ENCODE results near the gene ECI1. TPM values are rescaled to one million over a fixed set of nuclear protein-coding genes. Genes with fewer than 3 reads are reported as not detected.

ECI1 gene
- polyA plus RNA-seq, result 65.1 TPM

GRCh38 chr16:2251296-2252111 lies at the start of gene ECI1:
Gene ECI1, minus strand, starts transcription at chr16:2251587. Its CDS starts 21 bp downstream, at chr16:2251566.
- H3K4me3 Mint-ChIP-seq, result peak within 1 kb of the TSS; percentile 87 to 92 (median 90)
- no peaks in the 10 kb centered on the region for H3K36me3 Mint-ChIP-seq
- peaks cover 12 to 15% (median 13%) of the 10 kb centered on the region in 3 donors for H3K4me1 Mint-ChIP-seq
- no peaks in the 10 kb centered on the region for H3K27me3 Mint-ChIP-seq
- peak within 1 kb of the TSS; percentile 93 to 95 (median 94) for H3K27ac Mint-ChIP-seq
- H3K9me3 Mint-ChIP-seq, result no peaks in the 10 kb centered on the region

GRCh38 chr16:2299915-2300192 lies 48.5 kb upstream of the ECI1 start:
- H3K4me3 Mint-ChIP-seq, result no peak overlapping the region

GRCh38 chr16:2299121-2299914 lies 47.9 kb upstream of the ECI1 start:
- Mint-ChIP-seq H3K36me3 (no peaks in the 10 kb centered on the region), H3K9me3 (no peaks in the 10 kb centered on the region), H3K4me3 (no peak overlapping the region), H3K4me1 (no peaks in the 10 kb centered on the region), H3K27me3 (no peaks in the 10 kb centered on the region), H3K27ac (no peak overlapping the region)

More at GRCh38 chr16:2299915-2300192, 48.5 kb upstream of the ECI1 start:
- H3K9me3 Mint-ChIP-seq, result no peaks in the 10 kb centered on the region
- H3K27ac Mint-ChIP-seq, result no peak overlapping the region
- no peaks in the 10 kb centered on the region for H3K27me3 Mint-ChIP-seq
- no peaks in the 10 kb centered on the region for H3K36me3 Mint-ChIP-seq
- H3K4me1 Mint-ChIP-seq, result no peaks in the 10 kb centered on the region

GRCh38 chr16:2298621-2299020 lies 47.2 kb upstream of the ECI1 start:
- Mint-ChIP-seq H3K27me3 (no peaks in the 10 kb centered on the region), H3K27ac (no peak overlapping the region), H3K4me1 (no peaks in the 10 kb centered on the region)

GRCh38 chr16:2297506-2297860 lies 46.1 kb upstream of the ECI1 start:
- Mint-ChIP-seq H3K27me3 (no peaks in the 10 kb centered on the region), H3K9me3 (no peaks in the 10 kb centered on the region), H3K4me1 (no peaks in the 10 kb centered on the region), H3K27ac (no peak overlapping the region), H3K4me3 (no peak overlapping the region), H3K36me3 (no peaks in the 10 kb centered on the region)

More at GRCh38 chr16:2298621-2299020, 47.2 kb upstream of the ECI1 start:
- H3K4me3 Mint-ChIP-seq, result no peak overlapping the region
- no peaks in the 10 kb centered on the region for H3K9me3 Mint-ChIP-seq
- H3K36me3 Mint-ChIP-seq, result no peaks in the 10 kb centered on the region

- Mint-ChIP-seq H3K27ac (no peak overlapping the region), H3K36me3 (no peaks in the 10 kb centered on the region), H3K4me1 (no peaks in the 10 kb centered on the region), H3K4me3 (no peak overlapping the region), H3K9me3 (no peaks in the 10 kb centered on the region), H3K27me3 (no peaks in the 10 kb centered on the region)
Observed at GRCh38 chr16:2296661-2297505, 45.5 kb upstream of the ECI1 start.

- Mint-ChIP-seq H3K27me3 (no peaks in the 10 kb centered on the region), H3K27ac (no peak overlapping the region), H3K36me3 (no peaks in the 10 kb centered on the region), H3K4me3 (no peak overlapping the region), H3K9me3 (no peaks in the 10 kb centered on the region), H3K4me1 (no peaks in the 10 kb centered on the region)
Observed at GRCh38 chr16:2295056-2295798, 43.8 kb upstream of the ECI1 start.

- Mint-ChIP-seq H3K27me3 (no peaks in the 10 kb centered on the region), H3K27ac (no peak overlapping the region), H3K9me3 (no peaks in the 10 kb centered on the region), H3K4me1 (no peaks in the 10 kb centered on the region), H3K36me3 (peaks cover 1% of the 10 kb centered on the region), H3K4me3 (no peak overlapping the region)
Observed at GRCh38 chr16:2292221-2292620, 40.8 kb upstream of the ECI1 start.

- Mint-ChIP-seq H3K27me3 (no peaks in the 10 kb centered on the region), H3K36me3 (peaks cover 1% of the 10 kb centered on the region), H3K9me3 (no peaks in the 10 kb centered on the region), H3K27ac (peak overlapping the region in 1 of 3 donors; percentile 73), H3K4me3 (no peak overlapping the region), H3K4me1 (no peaks in the 10 kb centered on the region)
Observed at GRCh38 chr16:2289282-2289681, 37.9 kb upstream of the ECI1 start.

- Mint-ChIP-seq H3K36me3 (peaks cover 2% of the 10 kb centered on the region), H3K9me3 (no peaks in the 10 kb centered on the region), H3K27me3 (no peaks in the 10 kb centered on the region), H3K4me1 (no peaks in the 10 kb centered on the region), H3K27ac (peak overlapping the region in 1 of 3 donors; percentile 73), H3K4me3 (no peak overlapping the region)
Observed at GRCh38 chr16:2288726-2289125, 37.3 kb upstream of the ECI1 start.

- Mint-ChIP-seq H3K36me3 (peaks cover 3% of the 10 kb centered on the region), H3K27me3 (no peaks in the 10 kb centered on the region), H3K9me3 (no peaks in the 10 kb centered on the region), H3K4me1 (no peaks in the 10 kb centered on the region), H3K4me3 (no peak overlapping the region), H3K27ac (no peak overlapping the region)
Observed at GRCh38 chr16:2287916-2288547, 36.6 kb upstream of the ECI1 start.

GRCh38 chr16:2286550-2286949 lies 35.2 kb upstream of the ECI1 start:
- H3K4me3 Mint-ChIP-seq, result no peak overlapping the region
- no peaks in the 10 kb centered on the region for H3K9me3 Mint-ChIP-seq
- H3K4me1 Mint-ChIP-seq, result no peaks in the 10 kb centered on the region
- no peaks in the 10 kb centered on the region for H3K27me3 Mint-ChIP-seq
- H3K27ac Mint-ChIP-seq, result no peak overlapping the region
- peaks cover 3% of the 10 kb centered on the region for H3K36me3 Mint-ChIP-seq

GRCh38 chr16:2285731-2286191 lies 34.4 kb upstream of the ECI1 start:
- Mint-ChIP-seq H3K27ac (no peak overlapping the region), H3K9me3 (no peaks in the 10 kb centered on the region), H3K4me1 (no peaks in the 10 kb centered on the region), H3K36me3 (peaks cover 3% of the 10 kb centered on the region), H3K27me3 (no peaks in the 10 kb centered on the region), H3K4me3 (no peak overlapping the region)
